GM21723 (cell line): Measurements from ENCODE around the gene WWTR1.

Source experiments
- ATAC-seq: cut with Tn5 transposase; IDR thresholded peaks from one replicate; pipeline ENCODE4 v1.9.1; 2021; ENCODE audit warnings: mild to moderate bottlenecking, moderate library complexity; ENCODE audit not compliant: unreplicated experiment

Gene WWTR1

GRCh38 chr3:149596134-149596770, 61.6 kb downstream of the WWTR1 start:
- ATAC-seq: no peak

DNA sequence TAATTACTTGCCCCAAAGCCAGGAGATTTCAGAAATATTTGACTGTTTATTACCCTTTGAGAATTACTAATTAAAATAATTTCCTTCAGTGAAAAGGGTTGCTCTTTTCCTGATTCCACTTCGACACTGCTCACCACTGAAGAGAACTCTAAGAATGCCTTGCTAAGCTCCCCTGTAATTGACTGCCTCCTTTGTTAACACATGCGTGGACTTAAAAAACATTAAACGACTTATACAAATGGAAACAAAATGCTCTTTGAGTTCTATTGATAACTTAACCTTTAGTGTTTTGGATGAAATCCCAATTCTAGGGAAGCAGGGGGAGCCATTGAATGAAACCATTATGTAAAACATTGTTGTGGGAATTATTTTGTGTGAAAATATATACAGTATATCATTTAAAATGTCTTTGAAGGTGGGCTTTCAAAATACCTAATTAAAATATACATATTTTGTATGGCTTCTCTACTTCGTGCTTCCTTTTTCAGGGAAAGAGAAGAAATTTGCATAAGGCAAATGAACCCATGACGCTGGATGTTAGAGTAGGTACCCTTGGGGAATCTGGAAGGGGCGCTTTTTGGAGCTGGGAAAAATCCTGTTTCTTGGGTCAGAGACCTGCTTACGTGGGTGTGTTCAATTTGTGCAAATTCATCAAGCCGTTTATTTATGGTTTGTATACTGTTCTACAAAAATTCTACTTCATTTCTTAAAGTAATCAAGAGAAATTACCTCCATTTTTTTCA, 64.2 kb downstream of the WWTR1 start:
- ATAC-seq: no peak

GRCh38 chr3:149592758-149593240, 65.0 kb downstream of the WWTR1 start:
- ATAC-seq: no peak

DNA sequence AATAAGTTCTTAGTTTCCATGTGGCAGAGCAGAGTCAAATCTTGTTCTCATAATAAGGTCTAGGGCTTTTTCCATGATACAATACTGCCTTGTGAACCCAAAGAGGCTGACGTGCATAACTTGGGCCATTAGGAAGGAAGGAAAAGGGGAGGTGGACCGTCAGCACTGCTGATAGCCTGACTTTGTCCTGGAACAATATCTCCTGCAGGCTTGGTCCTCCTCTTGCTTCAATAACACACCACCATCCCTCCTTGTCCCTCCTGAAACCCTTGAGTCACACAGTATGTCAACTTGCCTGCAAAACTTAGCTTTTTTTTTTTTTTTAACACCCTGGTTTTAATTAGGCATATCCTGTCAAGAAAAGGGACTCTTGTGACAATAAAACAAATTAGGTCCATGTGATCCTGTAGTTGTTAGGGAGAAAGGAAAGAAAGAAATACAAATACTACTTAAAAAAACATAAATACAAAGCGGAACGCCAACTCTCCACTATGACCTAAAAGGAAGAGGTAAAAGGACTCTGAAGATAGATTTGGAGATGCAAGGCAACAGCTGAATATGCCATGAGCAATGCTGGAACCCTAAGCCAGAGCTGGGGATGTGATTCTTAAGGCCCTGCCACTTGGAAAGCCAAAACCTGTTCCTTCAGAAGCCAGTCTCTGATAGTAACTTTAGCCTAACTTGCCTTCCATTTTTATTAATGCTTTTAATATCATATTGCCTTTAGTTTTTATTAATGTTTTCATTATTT, 67.0 kb downstream of the WWTR1 start:
- ATAC-seq: no peak

GRCh38 chr3:149589332-149589731, 68.5 kb downstream of the WWTR1 start:
- no peak for ATAC-seq

GRCh38 chr3:149588909-149589308, 68.9 kb downstream of the WWTR1 start:
- ATAC-seq: no peak

DNA sequence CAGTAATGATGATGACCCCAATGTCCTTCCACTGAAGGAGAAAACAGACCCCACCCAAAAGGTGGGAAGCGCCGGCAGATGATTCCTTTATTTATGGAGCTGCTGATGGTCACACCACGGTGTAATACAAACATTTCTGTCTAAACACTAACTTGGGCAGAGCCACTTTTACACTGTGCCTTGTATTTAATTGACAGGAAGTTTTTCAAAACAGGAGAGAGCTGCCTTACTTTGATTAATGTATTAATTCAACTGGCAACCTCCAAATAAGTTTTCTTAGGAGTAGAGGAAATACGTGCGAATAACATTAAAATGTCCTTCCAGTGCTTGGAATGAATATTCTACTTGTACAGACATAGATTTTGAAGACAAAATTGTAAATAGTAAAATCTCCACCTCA, 70.4 kb downstream of the WWTR1 start:
- no peak for ATAC-seq

DNA sequence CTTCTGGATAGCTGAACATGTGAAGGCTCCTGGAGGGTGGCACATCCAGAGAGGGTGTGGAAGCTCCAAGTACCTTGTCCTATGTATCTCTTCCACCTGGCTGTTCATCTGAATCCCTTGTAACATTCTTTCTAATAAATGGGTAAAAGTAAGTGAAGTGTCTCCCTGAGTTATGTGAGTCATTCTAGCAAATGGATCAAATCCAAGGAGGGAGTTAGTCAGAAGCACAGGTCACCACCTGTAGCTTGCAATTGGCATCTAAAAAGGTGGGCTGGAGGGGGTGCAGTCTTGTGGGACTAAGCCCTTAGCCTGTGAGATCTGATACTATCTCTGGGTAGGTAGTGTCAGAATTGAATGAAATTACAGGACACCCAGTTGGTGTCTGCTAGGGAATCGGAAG, 71.0 kb downstream of the WWTR1 start:
- no peak for ATAC-seq

- ATAC-seq: peak; percentile 90
Measured at GRCh38 chr3:149585401-149585726, 72.5 kb downstream of the WWTR1 start.

DNA sequence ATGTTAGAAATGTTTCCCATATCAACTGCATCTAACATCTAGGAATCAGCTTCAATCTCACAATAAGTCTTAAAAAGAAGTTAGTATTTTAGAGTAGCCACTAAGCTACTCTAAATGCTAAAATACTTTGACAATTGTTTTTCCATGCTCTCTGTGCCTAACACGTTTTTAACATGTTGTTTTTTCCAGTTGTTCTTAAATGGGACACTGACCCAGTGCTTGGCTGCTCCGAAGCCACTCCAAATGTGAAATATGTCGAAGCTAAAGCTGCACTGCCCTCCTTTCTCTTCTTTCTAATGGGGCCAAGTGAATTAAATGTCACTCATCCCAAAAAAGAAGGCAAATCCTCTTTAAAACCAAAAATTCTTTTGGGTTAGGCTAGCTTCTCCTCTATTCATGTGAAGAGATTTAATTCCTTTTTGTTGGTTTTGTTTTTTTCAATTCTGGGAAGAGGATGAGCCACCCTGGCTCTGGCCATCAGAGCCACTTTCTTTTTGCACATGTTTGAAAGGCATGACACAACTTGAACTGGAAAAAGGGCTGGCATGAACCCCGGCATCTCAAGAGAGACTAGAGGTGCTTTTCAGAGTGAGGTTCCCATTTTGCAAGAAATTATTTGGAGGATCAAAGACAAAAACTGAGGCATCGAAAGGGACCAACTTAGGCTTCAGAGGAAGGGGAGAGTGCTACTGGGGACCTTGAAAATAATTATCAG, 73.7 kb downstream of the WWTR1 start:
- ATAC-seq: no peak

DNA sequence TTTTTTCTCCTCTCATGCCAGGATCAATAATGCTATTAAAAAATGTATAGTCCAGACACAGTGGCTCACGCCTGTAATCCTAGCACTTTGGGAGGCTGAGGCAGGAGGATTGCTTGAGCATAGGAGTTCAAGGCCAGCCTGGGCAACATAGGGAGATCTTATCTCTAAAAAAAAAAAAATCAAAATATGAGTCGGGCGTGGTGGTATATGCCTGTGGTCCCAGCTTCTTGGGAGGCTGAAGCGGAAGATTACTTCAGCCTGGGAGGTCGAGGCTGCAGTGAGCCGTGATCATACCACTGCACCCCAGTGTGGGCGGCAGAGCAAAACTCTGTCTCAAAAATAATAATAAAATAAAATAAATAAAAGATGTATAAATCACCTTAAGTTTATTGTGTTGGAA, 75.4 kb downstream of the WWTR1 start:
- ATAC-seq: no peak

DNA sequence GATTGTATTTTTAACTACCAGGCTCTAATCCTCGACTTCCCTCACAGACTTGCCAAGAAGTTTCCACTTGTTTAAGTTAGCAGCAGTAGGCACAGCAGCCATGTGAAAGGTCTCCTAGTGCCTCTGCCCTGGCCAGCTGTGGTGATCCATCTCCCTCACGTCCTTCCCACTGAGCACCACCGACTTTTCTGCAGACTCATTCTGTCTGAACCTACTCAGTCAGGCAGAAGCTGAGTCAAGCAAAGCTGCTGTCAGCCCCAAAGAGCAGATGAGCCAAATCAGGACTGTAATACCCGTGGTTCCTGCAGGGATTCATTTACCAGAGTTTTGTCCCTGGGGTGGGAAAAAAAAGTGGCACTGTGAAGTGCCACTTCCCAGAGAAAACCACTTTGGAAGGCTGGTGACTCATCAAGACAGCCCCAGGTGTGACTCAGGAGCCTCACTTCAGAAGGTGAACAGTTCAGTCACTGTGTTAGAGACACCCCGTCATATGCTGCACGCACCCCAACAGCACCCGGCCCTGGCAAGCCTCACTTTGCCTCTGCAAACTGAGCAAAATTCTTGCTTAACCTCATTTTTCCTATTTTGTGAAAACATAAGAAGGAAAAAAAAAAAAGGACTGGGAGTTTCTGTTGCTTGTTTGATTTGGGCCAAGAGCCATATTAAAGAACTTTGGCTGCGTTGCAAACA, 76.0 kb downstream of the WWTR1 start:
- no peak for ATAC-seq

GRCh38 chr3:149581248-149581647, 76.6 kb downstream of the WWTR1 start:
- ATAC-seq: no peak

GRCh38 chr3:149579838-149580542, 77.8 kb downstream of the WWTR1 start:
- peak; percentile 40 for ATAC-seq

- no peak for ATAC-seq
Measured at GRCh38 chr3:149579161-149579560, 78.7 kb downstream of the WWTR1 start.

GRCh38 chr3:149577801-149578200, 80.0 kb downstream of the WWTR1 start:
- no peak for ATAC-seq

DNA sequence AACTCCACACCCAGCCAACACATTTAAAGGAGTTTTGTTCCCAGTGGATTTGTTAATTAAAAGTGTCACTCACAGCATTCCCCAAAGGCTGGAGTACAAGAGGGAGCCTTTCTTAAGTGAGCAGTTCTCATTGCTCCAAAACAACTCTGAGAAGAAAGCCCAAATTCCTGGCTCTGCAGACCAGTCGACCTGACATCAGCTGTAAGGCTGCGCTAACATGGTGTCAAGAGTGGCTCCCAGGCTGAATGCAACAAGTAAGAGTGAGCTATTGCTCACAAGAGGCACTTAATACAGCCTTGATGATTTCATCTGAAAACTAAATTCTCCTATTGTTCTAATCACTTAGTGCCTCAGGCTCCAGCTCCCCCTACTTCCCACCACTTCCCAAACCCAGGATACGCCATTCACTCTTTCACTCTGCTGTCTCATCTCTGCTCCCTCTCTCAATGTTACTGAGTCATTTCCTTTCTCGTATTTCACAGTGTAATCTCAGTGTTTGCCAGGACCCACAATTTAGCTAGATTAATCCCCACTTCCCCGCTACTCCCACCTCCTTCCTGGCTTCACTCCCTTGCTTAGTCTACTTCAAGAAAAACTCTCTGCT, 81.8 kb downstream of the WWTR1 start:
- ATAC-seq: peak; percentile 59

- ATAC-seq: no peak
Measured at GRCh38 chr3:149575213-149575960, 82.4 kb downstream of the WWTR1 start.

DNA sequence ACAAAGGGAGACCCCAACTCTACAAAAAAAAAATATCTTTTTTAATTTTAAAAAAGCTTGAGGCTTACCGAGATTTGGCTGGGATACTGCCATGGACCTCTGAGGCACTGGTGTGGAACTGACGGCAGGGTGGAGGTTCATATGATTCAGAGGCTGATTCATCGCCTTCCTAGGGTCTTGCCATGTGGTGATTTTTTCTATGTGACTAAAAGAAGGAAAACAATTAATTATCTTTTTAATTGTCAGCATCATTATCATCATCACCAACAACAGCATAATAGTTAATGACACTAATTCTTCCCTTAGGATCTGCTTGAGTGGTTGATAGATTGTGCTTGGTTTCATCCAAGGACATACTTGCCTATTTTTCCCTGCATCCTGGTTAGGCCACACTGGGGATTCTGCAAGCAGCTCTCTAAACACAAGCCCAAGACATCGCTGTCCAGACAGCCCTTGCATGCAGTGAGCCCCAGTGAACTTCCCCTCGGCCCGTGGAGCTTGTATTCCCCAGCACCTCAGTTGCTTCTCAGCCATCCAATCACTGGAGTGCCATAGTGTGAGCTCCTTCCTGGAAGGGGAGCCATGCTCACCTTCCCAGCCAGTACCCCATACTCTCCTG, 84.9 kb downstream of the WWTR1 start:
- no peak for ATAC-seq
